ENCODE measurements around the gene GJB3.

GRCh38 chr1:34785875-34786470, 5.0 kb downstream of the GJB3 start:
- TF ChIP-seq EZH2 (IDR thresholded peaks at IDR 0.05): no peak
- no peak for TF ChIP-seq POLR2AphosphoS5 (IDR thresholded peaks at IDR 0.05; ENCODE audit: borderline replicate concordance, low read depth, low read length)

All from SK-N-MC (cell line).